ENCODE data around the gene TSPAN4.

The TSPAN4 gene

GRCh38 chr11:845872-846495, 3.3 kb downstream of the TSPAN4 start:
- no peak overlapping the region for H3K9ac ChIP-seq (ENCODE audit: low read length)
- peaks cover 6% of the 10 kb centered on the region for H3K4me1 ChIP-seq (ENCODE audit: control insufficient read depth, low read depth, low read length)
- no peaks in the 10 kb centered on the region for H3K27me3 ChIP-seq (ENCODE audit: insufficient read depth, low read length, poor library complexity)
- H2BK120ac ChIP-seq (ENCODE audit: low read depth, low read length) = no peak overlapping the region
- no peak overlapping the region for H2BK5ac ChIP-seq (ENCODE audit: low read length)
- H3K4me3 ChIP-seq (ENCODE audit: low read length) = no peak overlapping the region
- H3K79me2 ChIP-seq (ENCODE audit: control insufficient read depth, insufficient read depth, low read length) = peaks cover 10% of the 10 kb centered on the region
- no peak overlapping the region for H3K27ac ChIP-seq (ENCODE audit: low read depth, low read length)
- H4K5ac ChIP-seq (ENCODE audit: low read length) = no peak overlapping the region
- WGBS (ENCODE audit: extremely low coverage, insufficient coverage, low lambda C conversion rate) = no CpG with 5 or more reads among the region's 8 CpGs
- no peak overlapping the region for H3K4me2 ChIP-seq (ENCODE audit: low read length)
- H3K4ac ChIP-seq (ENCODE audit: low read depth, low read length) = no peak overlapping the region
- H3K18ac ChIP-seq (ENCODE audit: low read length) = no peak overlapping the region
- H2AK5ac ChIP-seq (ENCODE audit: low read length) = no peak overlapping the region
- no peak for DNase-seq
- no peak overlapping the region for H2BK15ac ChIP-seq (replicated peaks; ENCODE audit: low read depth)
- no peak overlapping the region for H3K56ac ChIP-seq (ENCODE audit: low read length)
- no peaks in the 10 kb centered on the region for H3K36me3 ChIP-seq (ENCODE audit: control insufficient read depth, insufficient read depth, low read length)
- peaks cover 4% of the 10 kb centered on the region for H3K79me1 ChIP-seq (ENCODE audit: low read length)
- H4K8ac ChIP-seq (ENCODE audit: low read depth, low read length) = no peak overlapping the region
- H3K23ac ChIP-seq (ENCODE audit: low read length) = no peak overlapping the region

GRCh38 chr11:846496-847098, 3.9 kb downstream of the TSPAN4 start:
- no peak overlapping the region for H3K4me2 ChIP-seq (ENCODE audit: low read length)
- no peaks in the 10 kb centered on the region for H3K36me3 ChIP-seq (ENCODE audit: control insufficient read depth, insufficient read depth, low read length)
- H3K9ac ChIP-seq (ENCODE audit: low read length) = no peak overlapping the region
- no peak overlapping the region for H3K27ac ChIP-seq (ENCODE audit: low read depth, low read length)
- DNase-seq = no peak
- no peak overlapping the region for H4K5ac ChIP-seq (ENCODE audit: low read length)
- no peak overlapping the region for H2BK15ac ChIP-seq (replicated peaks; ENCODE audit: low read depth)
- no peaks in the 10 kb centered on the region for H3K27me3 ChIP-seq (ENCODE audit: insufficient read depth, low read length, poor library complexity)
- H3K56ac ChIP-seq (ENCODE audit: low read length) = no peak overlapping the region
- H3K79me1 ChIP-seq (ENCODE audit: low read length) = no peaks in the 10 kb centered on the region
- H3K4me1 ChIP-seq (ENCODE audit: control insufficient read depth, low read depth, low read length) = peaks cover 4% of the 10 kb centered on the region
- no peak overlapping the region for H4K8ac ChIP-seq (ENCODE audit: low read depth, low read length)
- no peak overlapping the region for H3K23ac ChIP-seq (ENCODE audit: low read length)
- H2AK5ac ChIP-seq (ENCODE audit: low read length) = no peak overlapping the region
- H2BK5ac ChIP-seq (ENCODE audit: low read length) = no peak overlapping the region
- no peak overlapping the region for H2BK120ac ChIP-seq (ENCODE audit: low read depth, low read length)
- H3K18ac ChIP-seq (ENCODE audit: low read length) = no peak overlapping the region
- no peak overlapping the region for H3K4me3 ChIP-seq (ENCODE audit: low read length)
- peaks cover 5% of the 10 kb centered on the region for H3K79me2 ChIP-seq (ENCODE audit: control insufficient read depth, insufficient read depth, low read length)
- no CpG with 5 or more reads among the region's 11 CpGs for WGBS (ENCODE audit: extremely low coverage, insufficient coverage, low lambda C conversion rate)
- no peak overlapping the region for H3K4ac ChIP-seq (ENCODE audit: low read depth, low read length)

- H3K4me1 ChIP-seq (ENCODE audit: control insufficient read depth, low read depth, low read length) = peaks cover 4% of the 10 kb centered on the region
- no peak overlapping the region for H4K5ac ChIP-seq (ENCODE audit: low read length)
Measured at GRCh38 chr11:847876-848275, 5.2 kb downstream of the TSPAN4 start.

GRCh38 chr11:848380-848931, 5.8 kb downstream of the TSPAN4 start:
- Histone ChIP-seq H3K4me2 (ENCODE audit: low read length) (no peak overlapping the region), H3K4me3 (ENCODE audit: low read length) (no peak overlapping the region), H3K18ac (ENCODE audit: low read length) (no peak overlapping the region), H2BK5ac (ENCODE audit: low read length) (no peak overlapping the region), H3K23ac (ENCODE audit: low read length) (no peak overlapping the region), H3K9ac (ENCODE audit: low read length) (no peak overlapping the region), H3K4ac (ENCODE audit: low read depth, low read length) (no peak overlapping the region), H3K79me1 (ENCODE audit: low read length) (no peaks in the 10 kb centered on the region), H3K79me2 (ENCODE audit: control insufficient read depth, insufficient read depth, low read length) (no peaks in the 10 kb centered on the region), H2AK5ac (ENCODE audit: low read length) (no peak overlapping the region), H3K4me1 (ENCODE audit: control insufficient read depth, low read depth, low read length) (peaks cover 4% of the 10 kb centered on the region), H3K27ac (ENCODE audit: low read depth, low read length) (no peak overlapping the region), H3K27me3 (ENCODE audit: insufficient read depth, low read length, poor library complexity) (no peaks in the 10 kb centered on the region), H2BK15ac (replicated peaks; ENCODE audit: low read depth) (no peak overlapping the region), H4K5ac (ENCODE audit: low read length) (no peak overlapping the region), H3K36me3 (ENCODE audit: control insufficient read depth, insufficient read depth, low read length) (no peaks in the 10 kb centered on the region), H3K56ac (ENCODE audit: low read length) (no peak overlapping the region), H2BK120ac (ENCODE audit: low read depth, low read length) (no peak overlapping the region), H4K8ac (ENCODE audit: low read depth, low read length) (no peak overlapping the region)
- DNase-seq = no peak
- WGBS (ENCODE audit: extremely low coverage, insufficient coverage, low lambda C conversion rate) = no CpG with 5 or more reads among the region's 14 CpGs

More at GRCh38 chr11:847876-848275, 5.2 kb downstream of the TSPAN4 start:
- no peak for DNase-seq
- H3K27me3 ChIP-seq (ENCODE audit: insufficient read depth, low read length, poor library complexity) = no peaks in the 10 kb centered on the region
- H3K4me3 ChIP-seq (ENCODE audit: low read length) = no peak overlapping the region
- H3K56ac ChIP-seq (ENCODE audit: low read length) = no peak overlapping the region
- H3K36me3 ChIP-seq (ENCODE audit: control insufficient read depth, insufficient read depth, low read length) = no peaks in the 10 kb centered on the region
- no peak overlapping the region for H2BK5ac ChIP-seq (ENCODE audit: low read length)
- no peak overlapping the region for H3K18ac ChIP-seq (ENCODE audit: low read length)
- H3K27ac ChIP-seq (ENCODE audit: low read depth, low read length) = no peak overlapping the region
- no peak overlapping the region for H3K4ac ChIP-seq (ENCODE audit: low read depth, low read length)
- H2AK5ac ChIP-seq (ENCODE audit: low read length) = no peak overlapping the region
- no peak overlapping the region for H3K23ac ChIP-seq (ENCODE audit: low read length)
- WGBS (ENCODE audit: extremely low coverage, insufficient coverage, low lambda C conversion rate) = no CpG with 5 or more reads among the region's 18 CpGs
- no peaks in the 10 kb centered on the region for H3K79me2 ChIP-seq (ENCODE audit: control insufficient read depth, insufficient read depth, low read length)
- no peak overlapping the region for H3K9ac ChIP-seq (ENCODE audit: low read length)
- no peak overlapping the region for H2BK120ac ChIP-seq (ENCODE audit: low read depth, low read length)
- H3K4me2 ChIP-seq (ENCODE audit: low read length) = no peak overlapping the region
- H2BK15ac ChIP-seq (replicated peaks; ENCODE audit: low read depth) = no peak overlapping the region
- no peaks in the 10 kb centered on the region for H3K79me1 ChIP-seq (ENCODE audit: low read length)
- H4K8ac ChIP-seq (ENCODE audit: low read depth, low read length) = no peak overlapping the region

GRCh38 chr11:849104-849824, 6.6 kb downstream of the TSPAN4 start:
- Histone ChIP-seq H2BK5ac (ENCODE audit: low read length) (no peak overlapping the region), H3K36me3 (ENCODE audit: control insufficient read depth, insufficient read depth, low read length) (no peaks in the 10 kb centered on the region), H3K79me2 (ENCODE audit: control insufficient read depth, insufficient read depth, low read length) (no peaks in the 10 kb centered on the region), H3K18ac (ENCODE audit: low read length) (no peak overlapping the region), H3K9ac (ENCODE audit: low read length) (peak overlapping the region; percentile 60), H4K5ac (ENCODE audit: low read length) (no peak overlapping the region), H3K23ac (ENCODE audit: low read length) (no peak overlapping the region), H3K4ac (ENCODE audit: low read depth, low read length) (no peak overlapping the region), H3K27ac (ENCODE audit: low read depth, low read length) (no peak overlapping the region), H3K56ac (ENCODE audit: low read length) (peak overlapping the region; percentile 42), H2BK15ac (replicated peaks; ENCODE audit: low read depth) (no peak overlapping the region), H2BK120ac (ENCODE audit: low read depth, low read length) (no peak overlapping the region), H4K8ac (ENCODE audit: low read depth, low read length) (no peak overlapping the region), H2AK5ac (ENCODE audit: low read length) (no peak overlapping the region), H3K27me3 (ENCODE audit: insufficient read depth, low read length, poor library complexity) (no peaks in the 10 kb centered on the region), H3K4me3 (ENCODE audit: low read length) (no peak overlapping the region), H3K79me1 (ENCODE audit: low read length) (no peaks in the 10 kb centered on the region), H3K4me2 (ENCODE audit: low read length) (peak overlapping the region; percentile 77), H3K4me1 (ENCODE audit: control insufficient read depth, low read depth, low read length) (peaks cover 4% of the 10 kb centered on the region)
- no peak for DNase-seq
- WGBS (ENCODE audit: extremely low coverage, insufficient coverage, low lambda C conversion rate) = no CpG with 5 or more reads among the region's 71 CpGs

Measured in mesendoderm (in vitro differentiated cells).